CD1c-positive myeloid dendritic cell (primary cell): Measurements from ENCODE around the gene TMEM45A.
"Not testable (repeated sequence)": the region's sequence is repeated elsewhere in the genome, so short reads cannot be mapped to it uniquely, and the experiment has no call there.

Experiments
- DNase-seq: peaks from one replicate; pipeline ENCODE4 v3.0.0-alpha.2; 2016; ENCODE audit errors: extremely low spot score

Gene TMEM45A

GRCh38 chr3:100575704-100576103 lies 83.3 kb downstream of the TMEM45A start:
- DNase-seq, result no peak

- no peak for DNase-seq
Observed at GRCh38 chr3:100577382-100578008, 85.1 kb downstream of the TMEM45A start.

- DNase-seq, result no peak
Observed at GRCh38 chr3:100578646-100579045, 86.2 kb downstream of the TMEM45A start.

- DNase-seq, result no peak
Observed at GRCh38 chr3:100580147-100580546, 87.7 kb downstream of the TMEM45A start.

- no peak for DNase-seq
Observed at GRCh38 chr3:100581650-100582049, 89.2 kb downstream of the TMEM45A start.

GRCh38 chr3:100582157-100582556 lies 89.7 kb downstream of the TMEM45A start:
- not testable (repeated sequence) for DNase-seq

- DNase-seq, result no peak
Observed at GRCh38 chr3:100584101-100584660, 91.8 kb downstream of the TMEM45A start.

- no peak for DNase-seq
Observed at GRCh38 chr3:100586832-100587231, 94.4 kb downstream of the TMEM45A start.

- DNase-seq, result no peak
Observed at GRCh38 chr3:100588251-100588650, 95.8 kb downstream of the TMEM45A start.

GRCh38 chr3:100590114-100590839 lies 97.9 kb downstream of the TMEM45A start:
- DNase-seq, result peak; percentile 81

- DNase-seq, result no peak
Observed at GRCh38 chr3:100590840-100591147, 98.4 kb downstream of the TMEM45A start.

GRCh38 chr3:100591411-100591810 lies 99.0 kb downstream of the TMEM45A start:
- no peak for DNase-seq

- no peak for DNase-seq
Observed at GRCh38 chr3:100600181-100601042, 108.0 kb downstream of the TMEM45A start.

GRCh38 chr3:100602506-100603444 lies 110.4 kb downstream of the TMEM45A start:
- DNase-seq, result peak; percentile 18

GRCh38 chr3:100603469-100603868 lies 111.0 kb downstream of the TMEM45A start:
- DNase-seq, result peak; percentile 10

GRCh38 chr3:100605358-100605757 lies 112.9 kb downstream of the TMEM45A start:
- DNase-seq, result no peak

- DNase-seq, result no peak
Observed at GRCh38 chr3:100606894-100607512, 114.6 kb downstream of the TMEM45A start.

GRCh38 chr3:100609305-100609704 lies 116.9 kb downstream of the TMEM45A start, which contains the start of gene ADGRG7:
Gene ADGRG7, plus strand, starts transcription at chr3:100609601. Its CDS starts 256 bp downstream, at chr3:100609857.
- DNase-seq, result no peak

GRCh38 chr3:100609963-100610362 lies 117.5 kb downstream of the TMEM45A start:
- no peak for DNase-seq

- DNase-seq, result no peak
Observed at GRCh38 chr3:100611221-100611620, 118.8 kb downstream of the TMEM45A start.
